NCI-H2171 treated with DMSO at 0.1 percent for 48 hours (cell line): ENCODE data around the gene SPTBN4.
"Not testable (repeated sequence)": the region's sequence is repeated elsewhere in the genome, so short reads cannot be mapped to it uniquely, and the experiment has no call there.

Source experiments
- DNase-seq: peaks from one replicate; lab custom pipeline; 2025; lab: John Stamatoyannopoulos, UW

SPTBN4 gene

DNA sequence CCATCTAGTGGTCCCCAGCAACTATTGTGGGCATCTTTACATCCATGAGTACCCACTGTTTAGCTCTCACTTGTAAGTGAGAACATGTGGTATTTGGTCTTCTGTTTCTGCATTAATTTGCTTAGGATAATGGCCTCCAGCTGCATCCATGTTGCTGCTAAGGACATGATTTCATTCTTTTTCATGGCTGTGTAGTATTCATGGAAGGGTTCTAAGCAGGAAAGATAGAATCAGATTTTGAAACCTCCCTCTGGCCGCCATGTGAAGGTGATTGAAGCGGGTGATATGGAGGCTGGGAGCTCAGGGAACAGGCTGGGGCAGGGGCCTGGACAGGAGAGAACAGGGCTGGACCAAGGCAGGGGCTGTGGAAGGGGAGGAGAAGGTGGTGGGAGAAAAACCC lies 154.5 kb downstream of the SPTBN4 start:
- DNase-seq = no peak

DNA sequence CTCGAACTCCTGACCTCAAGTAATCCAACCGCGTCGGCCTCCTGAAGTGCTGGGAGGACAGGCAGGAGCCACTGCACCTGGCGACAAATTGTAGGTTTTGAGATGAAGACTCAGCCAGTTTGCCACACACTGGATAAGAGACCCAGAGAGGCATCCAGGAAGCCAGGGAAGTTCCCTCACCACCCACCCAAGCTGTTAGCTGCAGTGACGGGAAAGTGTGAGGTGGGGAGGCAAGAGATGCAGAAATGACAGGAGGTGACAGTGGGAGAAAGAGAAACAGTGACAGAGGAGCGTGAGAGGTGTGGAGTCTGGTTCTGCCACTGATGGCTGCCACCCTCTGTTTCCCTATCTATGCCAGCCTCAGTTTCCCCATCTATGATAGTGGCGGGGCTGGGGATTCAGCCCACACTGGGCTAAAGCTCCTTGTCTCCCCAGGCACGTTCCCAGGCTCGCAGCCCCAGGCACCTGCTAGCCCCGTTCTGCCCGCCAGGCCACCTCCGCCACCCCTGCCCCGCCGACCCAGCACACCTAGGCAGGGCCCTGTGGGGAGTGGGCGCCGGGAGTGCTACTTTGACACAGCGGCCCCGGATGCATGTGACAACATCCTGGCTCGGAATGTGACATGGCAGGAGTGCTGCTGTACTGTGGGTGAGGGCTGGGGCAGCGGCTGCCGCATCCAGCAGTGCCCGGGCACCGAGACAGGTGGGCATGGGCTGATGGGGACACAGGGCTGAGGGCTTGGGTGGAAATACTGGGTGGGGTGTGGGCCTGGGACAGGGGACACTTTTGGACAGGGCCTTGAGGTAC lies 155.4 kb downstream of the SPTBN4 start:
- DNase-seq = no peak

- no peak for DNase-seq
Measured at GRCh38 chr19:40622773-40623075, 155.9 kb downstream of the SPTBN4 start.

DNA sequence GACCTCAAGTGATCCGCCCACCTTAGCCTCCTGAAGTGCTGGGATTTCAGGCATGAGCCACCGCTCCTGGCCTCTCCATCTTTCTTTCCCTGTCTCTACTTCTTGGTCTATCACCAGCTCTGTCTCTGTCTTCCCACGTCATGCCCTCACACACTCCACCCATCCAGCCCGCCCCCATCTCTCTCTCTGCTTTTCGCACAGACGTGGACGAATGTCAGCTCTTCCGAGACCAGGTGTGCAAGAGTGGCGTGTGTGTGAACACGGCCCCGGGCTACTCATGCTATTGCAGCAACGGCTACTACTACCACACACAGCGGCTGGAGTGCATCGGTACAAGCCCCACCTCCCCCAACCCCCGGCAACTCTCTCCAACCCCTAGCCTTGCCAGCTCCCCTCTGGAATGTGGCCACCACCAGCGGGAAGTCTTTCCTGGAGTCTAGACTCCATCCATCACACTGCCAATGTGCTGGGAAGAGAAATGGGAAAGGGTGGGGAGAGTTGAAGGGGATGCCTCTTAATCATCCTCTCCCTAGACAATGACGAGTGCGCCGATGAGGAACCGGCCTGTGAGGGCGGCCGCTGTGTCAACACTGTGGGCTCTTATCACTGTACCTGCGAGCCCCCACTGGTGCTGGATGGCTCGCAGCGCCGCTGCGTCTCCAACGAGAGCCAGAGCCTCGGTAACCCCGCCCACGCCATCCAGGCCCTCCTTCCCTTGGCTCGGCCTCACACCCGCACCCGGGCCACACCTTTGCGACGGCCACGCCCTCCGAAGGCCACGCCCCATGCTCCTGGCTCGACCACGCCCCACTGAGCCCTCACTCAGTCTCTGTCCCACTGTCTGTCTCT lies 156.8 kb downstream of the SPTBN4 start:
- no peak for DNase-seq

DNA sequence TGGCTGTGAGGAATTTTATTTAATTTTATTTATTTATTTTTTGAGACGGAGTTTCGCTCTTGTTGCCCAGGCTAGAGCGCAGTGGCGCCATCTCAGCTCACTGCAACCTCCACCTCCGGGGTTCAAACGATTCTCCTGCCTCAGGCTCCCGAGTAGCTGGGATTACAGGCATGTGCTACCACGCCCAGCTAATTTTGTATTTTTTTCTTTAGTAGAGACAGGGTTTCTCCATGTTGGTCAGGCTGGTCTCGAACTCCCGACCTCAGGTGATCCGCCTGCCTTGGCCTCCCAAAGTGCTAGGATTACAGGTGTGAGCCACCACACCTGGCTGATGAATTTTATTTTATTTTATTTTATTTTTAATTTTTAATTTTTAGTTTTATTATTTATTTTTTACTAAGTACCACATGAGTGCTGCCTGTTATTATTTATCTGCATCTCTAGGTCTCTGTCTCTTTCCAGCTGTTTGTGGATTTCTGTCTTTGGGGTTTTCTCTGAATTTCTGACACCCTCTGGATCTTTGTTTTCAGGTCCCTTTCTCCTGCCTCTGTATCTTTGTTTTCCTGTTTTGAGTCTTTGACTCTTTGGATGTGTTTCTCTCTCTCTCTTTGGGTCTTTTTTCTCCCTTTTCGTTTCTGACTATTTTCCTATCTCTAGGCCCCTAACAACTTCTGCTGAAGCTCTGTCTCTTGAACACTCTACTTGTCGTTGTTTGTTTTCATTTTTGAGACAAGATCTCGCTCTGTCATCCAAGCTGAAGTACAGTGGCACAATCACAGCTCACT lies 157.8 kb downstream of the SPTBN4 start:
- DNase-seq = not testable (repeated sequence)

DNA sequence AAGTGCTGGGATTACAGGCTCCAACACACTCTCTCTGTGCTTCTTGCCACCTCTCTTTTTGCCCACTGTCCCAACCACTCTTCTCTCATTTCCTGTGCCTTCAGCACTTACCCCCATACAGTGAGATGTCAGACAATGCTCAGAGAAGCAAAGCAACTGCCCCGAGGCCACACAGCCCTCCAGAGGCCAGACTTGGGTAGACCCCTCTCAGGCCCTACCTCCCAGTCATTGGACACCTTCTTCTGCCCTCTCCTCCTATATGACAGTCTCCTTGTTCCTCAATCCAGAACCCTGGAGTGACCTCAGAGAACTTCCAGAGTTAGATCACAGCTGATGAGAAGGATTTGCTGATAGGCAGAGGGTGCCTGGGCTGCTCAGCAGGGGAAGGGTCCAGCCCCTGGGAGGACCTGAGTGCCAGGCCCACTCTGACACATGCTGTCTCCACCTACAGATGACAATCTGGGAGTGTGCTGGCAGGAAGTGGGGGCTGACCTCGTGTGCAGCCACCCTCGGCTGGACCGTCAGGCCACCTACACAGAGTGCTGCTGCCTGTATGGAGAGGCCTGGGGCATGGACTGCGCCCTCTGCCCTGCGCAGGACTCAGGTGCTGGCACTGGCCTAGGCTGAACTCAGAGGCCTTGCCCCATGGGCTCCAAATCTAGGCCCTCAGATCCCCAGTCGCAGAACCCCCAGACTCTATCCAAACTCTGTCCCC lies 158.8 kb downstream of the SPTBN4 start:
- DNase-seq = no peak
